Erythroblast (primary cell): ENCODE results near the gene MATR3.

ENCODE experiments used
- GATA1 ChIP-seq: IDR thresholded peaks from 2 replicates; pipeline ENCODE4 v1.6.1; 2011; ENCODE audit warnings: low read depth, mild to moderate bottlenecking, control low read depth, low read length, moderate library complexity
- POLR2A ChIP-seq: IDR thresholded peaks from 2 replicates; pipeline ENCODE4 v1.6.1; 2011; ENCODE audit warnings: mild to moderate bottlenecking, low read length

DNA sequence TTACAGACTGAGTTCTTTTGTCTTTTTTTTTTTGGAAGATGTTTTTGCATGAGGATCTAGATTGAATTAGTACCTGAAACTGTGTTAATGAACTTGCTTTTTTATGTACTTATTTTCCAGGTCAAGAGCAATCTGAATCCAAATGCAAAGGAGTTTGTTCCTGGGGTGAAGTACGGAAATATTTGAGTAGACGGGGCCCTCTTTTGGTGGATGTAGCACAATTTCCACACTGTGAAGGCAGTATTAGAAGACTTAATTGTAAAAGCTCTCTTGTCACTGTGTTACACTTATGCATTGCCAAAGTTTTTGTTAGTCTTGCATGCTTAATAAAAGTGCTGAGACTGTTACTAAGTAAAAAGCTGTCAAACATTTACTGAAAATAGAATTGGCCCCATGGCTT, 75.1 kb downstream of the MATR3 start:
- TF ChIP-seq POLR2A (no peak), GATA1 (no peak)
